MG63 (cell line): ENCODE data around the gene PRKCA. TPM values are rescaled to one million over a fixed set of nuclear protein-coding genes. Genes with fewer than 3 reads are reported as not detected.
A peak's percentile ranks its signal among the peaks of the same experiment; 100 is the strongest.

Source experiments
- DNase-seq: peaks from one replicate; pipeline ENCODE4 v3.0.0-alpha.2; 2020
- H3K27me3 ChIP-seq: fragments of 250-450 bp; sonication (Bioruptor Pico); 2 replicates; pipeline ENCODE4 v1.5.1; 2020; ENCODE audit warnings: mild to moderate bottlenecking, moderate library complexity
- H3K36me3 ChIP-seq: fragments of 250-450 bp; sonication (Bioruptor Pico); 2 replicates; pipeline ENCODE4 v1.5.1; 2020; ENCODE audit warnings: mild to moderate bottlenecking, moderate library complexity
- H3K4me3 ChIP-seq: fragments of 250-450 bp; sonication (Bioruptor Pico); 2 replicates; pipeline ENCODE4 v1.5.1; 2020; ENCODE audit warnings: mild to moderate bottlenecking, moderate library complexity
- H3K9me3 ChIP-seq: fragments of 250-450 bp; sonication (Bioruptor Pico); 2 replicates; pipeline ENCODE4 v1.5.1; 2020; ENCODE audit warnings: mild to moderate bottlenecking, moderate library complexity
- total RNA-seq: library from RNA; depleted of rRNA; stranded (reverse); fragments of >200 nt; shearing (Covaris generic); gene quantifications from 2 replicates; pipeline ENCODE4 v1.2.3, GENCODE V29; 2014; ENCODE audit warnings: low replicate concordance

PRKCA gene
- total RNA-seq, 1 experiment from 2014 or later: 17.3 TPM

DNA sequence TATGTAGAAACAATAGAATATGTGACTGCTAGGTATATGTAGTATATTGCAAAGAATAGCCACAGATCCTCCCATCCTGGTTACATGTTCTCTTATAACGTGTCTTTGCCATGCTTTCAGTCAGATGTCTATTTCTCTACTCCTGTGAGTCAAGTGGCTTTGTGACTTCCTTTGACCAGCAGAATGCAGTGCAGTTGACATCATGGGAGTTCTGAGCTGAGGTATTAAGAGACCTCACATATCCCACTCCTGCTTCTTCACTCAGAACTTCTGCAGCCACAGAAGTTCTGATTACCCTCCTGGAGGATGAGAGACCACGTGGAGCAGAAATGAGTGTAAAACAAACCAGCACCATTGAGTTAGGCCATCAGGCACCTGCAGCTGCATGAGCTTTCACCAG lies 222.5 kb downstream of the PRKCA start:
- Histone ChIP-seq H3K27me3 (no peaks in the 10 kb centered on the region), H3K9me3 (no peaks in the 10 kb centered on the region), H3K36me3 (no peaks in the 10 kb centered on the region; the same call in 1 of the 2 replicates), H3K4me3 (no peak overlapping the region)
- DNase-seq: no peak

DNA sequence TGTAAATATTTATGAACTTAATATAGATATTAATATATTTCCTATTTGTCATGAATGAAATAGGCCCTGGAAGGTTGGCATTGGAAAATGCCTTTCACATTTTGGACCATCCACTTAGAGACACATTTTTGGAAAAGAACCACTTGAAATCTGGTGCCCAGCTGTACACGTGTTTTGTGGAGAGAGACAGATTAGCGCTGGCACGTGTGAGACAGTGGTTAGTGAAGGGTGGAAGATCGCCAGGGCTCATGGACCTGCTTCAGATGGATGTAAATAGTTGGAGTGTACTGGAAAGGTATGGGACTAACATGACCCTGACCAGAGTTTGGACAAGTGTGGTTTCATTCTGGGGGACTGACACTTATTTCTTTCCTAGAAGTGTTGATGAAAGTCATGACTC lies 222.9 kb downstream of the PRKCA start:
- Histone ChIP-seq H3K36me3 (no peaks in the 10 kb centered on the region; the same call in 1 of the 2 replicates), H3K4me3 (no peak overlapping the region), H3K27me3 (no peaks in the 10 kb centered on the region), H3K9me3 (no peaks in the 10 kb centered on the region)
- no peak for DNase-seq

- DNase-seq: no peak
- Histone ChIP-seq H3K36me3 (no peaks in the 10 kb centered on the region; the same call in 1 of the 2 replicates), H3K9me3 (no peaks in the 10 kb centered on the region), H3K4me3 (no peak overlapping the region), H3K27me3 (no peaks in the 10 kb centered on the region)
These were observed 224.4 kb downstream of the PRKCA start for GRCh38 chr17:66526827-66527226.

DNA sequence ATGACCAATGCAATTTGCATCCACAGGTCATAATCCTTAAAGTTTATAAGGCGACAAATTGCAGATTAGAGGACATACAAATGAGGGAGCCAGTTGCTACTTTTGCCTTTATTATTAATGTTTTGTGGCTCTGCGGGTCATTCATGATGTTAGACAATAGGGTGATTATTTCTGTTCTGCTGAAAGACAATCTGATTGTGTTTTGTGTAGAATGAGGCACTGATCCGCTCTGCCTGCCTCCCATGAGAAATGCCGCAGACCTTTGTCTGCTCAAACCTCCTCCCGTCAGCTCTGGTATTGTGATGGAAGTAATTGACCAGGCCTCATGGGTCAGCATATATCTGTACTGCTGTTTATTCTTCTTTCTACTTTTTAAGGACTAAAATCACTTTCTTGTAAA lies 224.9 kb downstream of the PRKCA start:
- no peaks in the 10 kb centered on the region for H3K9me3 ChIP-seq
- no peaks in the 10 kb centered on the region; the same call in 1 of the 2 replicates for H3K36me3 ChIP-seq
- H3K27me3 ChIP-seq: no peaks in the 10 kb centered on the region
- no peak overlapping the region for H3K4me3 ChIP-seq
- no peak for DNase-seq

- Histone ChIP-seq H3K27me3 (no peaks in the 10 kb centered on the region), H3K9me3 (no peaks in the 10 kb centered on the region), H3K36me3 (no peaks in the 10 kb centered on the region), H3K4me3 (no peak overlapping the region)
- DNase-seq: no peak
These were observed 229.5 kb downstream of the PRKCA start for GRCh38 chr17:66531851-66532295.

DNA sequence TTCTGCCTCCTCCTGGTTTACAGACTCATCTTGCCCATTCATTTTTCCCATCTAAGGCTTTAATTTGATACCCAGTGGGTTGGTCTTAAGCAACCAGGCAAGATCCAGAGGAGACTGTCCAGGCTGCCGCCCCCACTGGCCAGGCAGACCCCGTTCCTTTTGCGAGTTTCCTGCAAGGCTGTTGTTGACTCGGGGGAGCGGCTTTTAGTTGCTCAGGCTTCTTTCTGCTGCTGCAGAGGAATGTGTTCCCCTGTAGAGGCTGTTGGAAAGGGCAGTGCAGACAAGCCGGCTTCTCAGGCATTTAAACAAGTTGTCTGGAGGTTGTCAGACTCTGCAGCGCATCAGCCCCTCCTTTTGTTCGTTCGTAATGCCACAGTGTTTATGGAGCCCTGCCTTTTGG lies 231.2 kb downstream of the PRKCA start:
- Histone ChIP-seq H3K27me3 (no peaks in the 10 kb centered on the region), H3K4me3 (no peak overlapping the region), H3K9me3 (no peaks in the 10 kb centered on the region), H3K36me3 (no peaks in the 10 kb centered on the region)
- DNase-seq: no peak

DNA sequence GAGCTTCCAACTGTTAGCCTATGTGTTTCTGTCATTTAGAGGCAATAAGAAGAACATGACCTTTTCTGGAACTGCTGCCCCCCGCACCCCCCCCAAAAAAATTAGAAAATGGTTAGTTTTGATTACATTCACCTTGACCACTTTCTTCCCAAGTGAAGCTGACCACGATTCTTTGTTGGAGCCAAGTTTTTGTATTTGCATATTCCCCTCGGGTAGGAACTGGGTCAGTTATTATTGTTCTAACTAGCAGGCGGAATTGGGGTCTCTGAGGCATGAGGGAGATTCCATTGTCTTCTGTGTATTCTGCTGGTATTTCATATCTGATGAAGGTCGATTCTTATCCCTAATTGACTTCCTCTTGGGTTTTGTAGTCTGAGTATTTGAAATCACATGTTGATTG lies 231.6 kb downstream of the PRKCA start:
- H3K4me3 ChIP-seq: no peak overlapping the region
- H3K36me3 ChIP-seq: no peaks in the 10 kb centered on the region
- H3K9me3 ChIP-seq: no peaks in the 10 kb centered on the region
- no peaks in the 10 kb centered on the region for H3K27me3 ChIP-seq
- DNase-seq: no peak

- DNase-seq: no peak
These were observed 233.2 kb downstream of the PRKCA start for GRCh38 chr17:66535611-66536010.

DNA sequence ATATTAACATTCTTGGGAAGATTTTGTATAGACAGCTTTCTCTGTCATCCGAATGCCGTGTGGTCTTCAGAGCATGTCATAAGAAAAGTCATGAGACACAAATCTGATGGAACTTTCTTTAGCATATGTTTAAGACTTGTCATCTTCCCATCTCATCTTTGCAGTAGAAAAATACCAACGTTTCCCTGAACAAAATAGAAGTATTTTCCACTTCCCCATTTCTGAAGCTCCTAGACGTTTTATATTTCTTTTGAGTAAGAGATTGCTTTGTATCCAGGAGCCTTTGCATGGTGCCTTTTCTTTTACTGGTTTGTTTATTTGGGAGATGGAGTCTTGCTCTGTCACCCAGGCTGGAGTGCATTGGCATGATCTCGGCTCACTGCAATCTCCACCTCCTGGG lies 235.1 kb downstream of the PRKCA start:
- H3K4me3 ChIP-seq: no peak overlapping the region
- DNase-seq: no peak

More at GRCh38 chr17:66535611-66536010, 233.2 kb downstream of the PRKCA start:
- Histone ChIP-seq H3K9me3 (no peaks in the 10 kb centered on the region), H3K36me3 (no peaks in the 10 kb centered on the region), H3K4me3 (no peak overlapping the region), H3K27me3 (no peaks in the 10 kb centered on the region)

DNA sequence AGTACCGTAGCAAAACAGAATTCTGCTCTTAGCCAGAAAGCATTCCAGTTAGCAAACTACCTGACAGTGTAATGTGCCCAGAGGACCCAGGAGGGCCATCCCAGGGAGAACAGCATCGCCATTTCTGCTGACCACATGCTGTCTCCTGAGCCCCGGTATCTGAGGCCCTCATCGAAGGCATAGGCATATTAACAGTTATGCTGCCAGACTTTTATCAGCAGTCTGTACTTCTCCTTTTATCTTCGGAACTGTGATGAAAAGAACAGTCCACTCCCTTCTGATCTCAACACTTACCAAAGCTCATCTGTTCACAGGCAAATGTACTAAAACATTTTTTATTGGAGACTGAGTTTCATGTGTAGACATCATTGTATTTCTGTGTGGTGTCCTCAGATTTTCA lies 236.4 kb downstream of the PRKCA start:
- DNase-seq: no peak
- H3K36me3 ChIP-seq: no peaks in the 10 kb centered on the region
- no peaks in the 10 kb centered on the region for H3K9me3 ChIP-seq
- H3K4me3 ChIP-seq: no peak overlapping the region
- H3K27me3 ChIP-seq: no peaks in the 10 kb centered on the region

More for the DNA sequence above, 235.1 kb downstream of the PRKCA start:
- no peaks in the 10 kb centered on the region for H3K9me3 ChIP-seq
- no peaks in the 10 kb centered on the region for H3K27me3 ChIP-seq
- no peaks in the 10 kb centered on the region for H3K36me3 ChIP-seq

- Histone ChIP-seq H3K9me3 (peaks cover 4% of the 10 kb centered on the region), H3K27me3 (no peaks in the 10 kb centered on the region), H3K36me3 (no peaks in the 10 kb centered on the region), H3K4me3 (0 out of 2 replicates have a peak overlapping the region, but pooled peaks have one; percentile 1)
- peak; percentile 87 for DNase-seq
These were observed 237.8 kb downstream of the PRKCA start for GRCh38 chr17:66540131-66540781.

GRCh38 chr17:66541461-66542128 lies 239.2 kb downstream of the PRKCA start:
- DNase-seq: no peak
- Histone ChIP-seq H3K9me3 (peaks cover 17% of the 10 kb centered on the region), H3K27me3 (no peaks in the 10 kb centered on the region)

DNA sequence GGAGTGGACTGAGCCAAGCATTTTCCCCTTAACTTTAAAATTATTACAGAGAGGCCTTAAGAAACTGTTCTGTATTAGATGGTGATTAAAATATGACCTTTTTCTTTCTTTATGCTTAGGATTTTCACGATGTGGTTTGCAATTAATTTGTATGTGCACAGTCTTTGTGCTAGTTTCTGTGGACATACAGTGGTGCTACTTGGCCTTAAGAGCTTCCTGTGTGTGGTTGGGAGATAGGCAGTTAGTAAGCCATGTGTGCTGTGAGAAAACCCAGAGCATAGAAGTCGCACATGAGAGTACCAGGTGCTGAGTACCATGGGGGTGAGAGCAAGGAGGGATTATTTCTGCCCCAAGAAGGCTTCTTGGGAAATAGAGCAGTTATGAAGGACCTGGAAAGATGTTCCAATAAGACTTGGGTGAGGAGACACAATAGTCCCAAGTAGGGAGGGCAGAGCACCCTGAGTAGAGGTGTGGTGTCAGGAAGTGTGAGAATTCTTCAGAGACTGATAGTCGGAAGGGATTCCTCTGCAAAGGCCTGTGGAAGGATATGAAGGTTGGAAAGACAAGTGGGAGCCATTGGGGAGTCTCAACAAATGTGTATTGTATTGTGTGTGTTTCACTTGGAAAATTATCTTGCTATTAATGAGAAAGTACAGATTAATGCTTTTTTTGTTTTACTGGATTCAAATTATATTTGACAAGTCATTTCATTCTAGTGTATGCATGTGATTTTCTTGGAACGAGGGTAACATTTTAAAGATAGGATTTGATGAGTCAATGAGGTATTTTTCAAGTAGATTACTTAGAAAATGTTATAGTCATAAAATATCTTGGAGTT lies 239.9 kb downstream of the PRKCA start:
- Histone ChIP-seq H3K9me3 (peaks cover 19% of the 10 kb centered on the region), H3K27me3 (no peaks in the 10 kb centered on the region), H3K4me3 (no peak overlapping the region), H3K36me3 (peaks cover 4% of the 10 kb centered on the region; the same call in 1 of the 2 replicates)
- DNase-seq: no peak

More at GRCh38 chr17:66541461-66542128, 239.2 kb downstream of the PRKCA start:
- H3K4me3 ChIP-seq: no peak overlapping the region
- H3K36me3 ChIP-seq: peaks cover 4% of the 10 kb centered on the region; the same call in 1 of the 2 replicates

- H3K27me3 ChIP-seq: no peaks in the 10 kb centered on the region
- H3K4me3 ChIP-seq: no peak overlapping the region
- peaks cover 19% of the 10 kb centered on the region for H3K9me3 ChIP-seq
- no peak for DNase-seq
- peaks cover 4% of the 10 kb centered on the region; the same call in 1 of the 2 replicates for H3K36me3 ChIP-seq
These were observed 240.6 kb downstream of the PRKCA start for GRCh38 chr17:66542967-66543520.

- Histone ChIP-seq H3K27me3 (no peaks in the 10 kb centered on the region), H3K36me3 (peaks cover 4% of the 10 kb centered on the region; the same call in 1 of the 2 replicates), H3K9me3 (peaks cover 19% of the 10 kb centered on the region), H3K4me3 (no peak overlapping the region)
- DNase-seq: no peak
These were observed 241.1 kb downstream of the PRKCA start for GRCh38 chr17:66543526-66543925.

GRCh38 chr17:66545918-66546317 lies 243.5 kb downstream of the PRKCA start:
- Histone ChIP-seq H3K9me3 (peaks cover 19% of the 10 kb centered on the region), H3K4me3 (no peak overlapping the region), H3K36me3 (peaks cover 4% of the 10 kb centered on the region; the same call in 1 of the 2 replicates), H3K27me3 (no peaks in the 10 kb centered on the region)
- DNase-seq: no peak
